C4-2B (cell line): ENCODE data around the gene KRTAP5-8.

ENCODE experiments used
- ZFX ChIP-seq: fragments of 450-650 bp; IDR thresholded peaks from 2 replicates; pipeline ENCODE4 v1.6.1; 2017
- TF ChIP-seq, protein P1 (sequence below): fragments of 450-650 bp; conservative IDR thresholded peaks from 2 replicates; pipeline ENCODE4 v1.5.1; 2017; ENCODE audit warnings: mild to moderate bottlenecking

- TF ChIP-seq, protein P1, sequence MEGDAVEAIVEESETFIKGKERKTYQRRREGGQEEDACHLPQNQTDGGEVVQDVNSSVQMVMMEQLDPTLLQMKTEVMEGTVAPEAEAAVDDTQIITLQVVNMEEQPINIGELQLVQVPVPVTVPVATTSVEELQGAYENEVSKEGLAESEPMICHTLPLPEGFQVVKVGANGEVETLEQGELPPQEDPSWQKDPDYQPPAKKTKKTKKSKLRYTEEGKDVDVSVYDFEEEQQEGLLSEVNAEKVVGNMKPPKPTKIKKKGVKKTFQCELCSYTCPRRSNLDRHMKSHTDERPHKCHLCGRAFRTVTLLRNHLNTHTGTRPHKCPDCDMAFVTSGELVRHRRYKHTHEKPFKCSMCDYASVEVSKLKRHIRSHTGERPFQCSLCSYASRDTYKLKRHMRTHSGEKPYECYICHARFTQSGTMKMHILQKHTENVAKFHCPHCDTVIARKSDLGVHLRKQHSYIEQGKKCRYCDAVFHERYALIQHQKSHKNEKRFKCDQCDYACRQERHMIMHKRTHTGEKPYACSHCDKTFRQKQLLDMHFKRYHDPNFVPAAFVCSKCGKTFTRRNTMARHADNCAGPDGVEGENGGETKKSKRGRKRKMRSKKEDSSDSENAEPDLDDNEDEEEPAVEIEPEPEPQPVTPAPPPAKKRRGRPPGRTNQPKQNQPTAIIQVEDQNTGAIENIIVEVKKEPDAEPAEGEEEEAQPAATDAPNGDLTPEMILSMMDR = no peak
- TF ChIP-seq ZFX = no peak
Measured at GRCh38 chr11:71555508-71555907, 17.7 kb downstream of the KRTAP5-8 start.
